ENCODE measurements around the gene LETM1. TPM values are rescaled to one million over a fixed set of nuclear protein-coding genes. Genes with fewer than 3 reads are reported as not detected.

The LETM1 gene
- total and polyA plus RNA-seq, 2 of the 13 experiments (the other 11 are each of a cell fraction or from before 2014, with no cell fraction given), result 9.7 to 41.6 TPM

DNA sequence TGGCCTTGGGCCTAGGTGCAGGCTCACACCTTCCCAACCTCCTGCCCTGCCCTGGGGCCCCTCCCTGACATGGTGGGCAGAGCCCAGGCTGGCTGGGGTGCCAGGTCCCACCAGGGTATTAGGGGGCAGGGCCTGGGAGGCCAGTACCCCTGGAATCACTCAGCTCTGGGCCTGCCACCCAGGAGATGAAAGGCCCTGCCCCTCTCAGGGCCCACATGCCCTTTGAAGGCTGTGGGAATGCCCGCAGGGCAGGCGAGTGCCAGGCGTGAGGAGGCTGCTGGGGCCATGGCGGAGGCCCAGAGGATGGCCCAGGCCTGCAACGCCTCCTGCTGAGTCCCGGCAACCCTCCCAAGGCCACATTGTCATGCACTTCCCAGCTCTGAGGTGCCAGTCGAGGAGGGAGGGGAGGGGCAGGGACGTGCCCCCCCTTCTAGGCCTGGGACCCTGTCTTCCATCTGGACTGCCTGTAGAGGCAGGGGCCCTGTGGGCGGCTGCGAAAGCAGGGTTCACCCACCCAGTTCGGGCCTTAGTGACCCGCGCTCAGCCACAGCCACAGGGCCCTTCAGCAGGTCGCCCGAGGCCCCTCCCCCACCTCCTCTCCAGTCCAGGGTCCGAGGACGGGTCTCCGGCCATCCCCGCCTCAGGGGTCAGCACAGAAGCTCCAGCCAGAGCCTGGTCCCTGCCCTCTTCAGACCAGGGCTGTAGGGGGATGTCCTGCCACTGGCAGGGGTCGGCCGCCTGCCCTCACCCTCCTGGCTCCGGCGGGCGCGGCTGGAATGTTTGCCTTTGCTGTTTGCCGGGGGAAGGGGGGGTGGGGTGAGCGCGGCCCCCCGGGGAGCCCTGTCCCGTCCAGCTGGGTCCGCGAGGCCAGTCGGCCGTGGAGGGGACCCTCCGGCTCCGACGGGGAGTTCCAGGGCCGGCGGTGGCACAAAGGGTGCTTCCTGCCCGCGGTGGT, 89.6 kb downstream of the LETM1 start (continued):
- TF ChIP-seq NFAT5 (CRISPR knock-in tag; IDR thresholded peaks at IDR 0.05), result no peak
- TF ChIP-seq ZNF710 (CRISPR knock-in tag; IDR thresholded peaks at IDR 0.05; ENCODE audit: borderline replicate concordance), result peak; percentile 24; the same call in 1 of the 2 replicates
- TF ChIP-seq, protein P1, sequence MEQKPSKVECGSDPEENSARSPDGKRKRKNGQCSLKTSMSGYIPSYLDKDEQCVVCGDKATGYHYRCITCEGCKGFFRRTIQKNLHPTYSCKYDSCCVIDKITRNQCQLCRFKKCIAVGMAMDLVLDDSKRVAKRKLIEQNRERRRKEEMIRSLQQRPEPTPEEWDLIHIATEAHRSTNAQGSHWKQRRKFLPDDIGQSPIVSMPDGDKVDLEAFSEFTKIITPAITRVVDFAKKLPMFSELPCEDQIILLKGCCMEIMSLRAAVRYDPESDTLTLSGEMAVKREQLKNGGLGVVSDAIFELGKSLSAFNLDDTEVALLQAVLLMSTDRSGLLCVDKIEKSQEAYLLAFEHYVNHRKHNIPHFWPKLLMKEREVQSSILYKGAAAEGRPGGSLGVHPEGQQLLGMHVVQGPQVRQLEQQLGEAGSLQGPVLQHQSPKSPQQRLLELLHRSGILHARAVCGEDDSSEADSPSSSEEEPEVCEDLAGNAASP (CRISPR knock-in tag; IDR thresholded peaks at IDR 0.05; ENCODE audit: borderline replicate concordance), result peak; percentile 52
- TF ChIP-seq HNRNPLL (IDR thresholded peaks at IDR 0.05; ENCODE audit: low read depth, low read length, poor library complexity, severe bottlenecking), result peak; percentile 33
- TF ChIP-seq ETV6 (CRISPR knock-in tag; conservative IDR thresholded peaks at IDR 0.05), result no peak
- no peak for TF ChIP-seq RFX1 (IDR thresholded peaks at IDR 0.05)
- no peak for TF ChIP-seq U2AF2 (IDR thresholded peaks at IDR 0.05; ENCODE audit: low read depth, low read length)
- TF ChIP-seq, protein P2, sequence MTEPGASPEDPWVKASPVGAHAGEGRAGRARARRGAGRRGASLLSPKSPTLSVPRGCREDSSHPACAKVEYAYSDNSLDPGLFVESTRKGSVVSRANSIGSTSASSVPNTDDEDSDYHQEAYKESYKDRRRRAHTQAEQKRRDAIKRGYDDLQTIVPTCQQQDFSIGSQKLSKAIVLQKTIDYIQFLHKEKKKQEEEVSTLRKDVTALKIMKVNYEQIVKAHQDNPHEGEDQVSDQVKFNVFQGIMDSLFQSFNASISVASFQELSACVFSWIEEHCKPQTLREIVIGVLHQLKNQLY (CRISPR knock-in tag; IDR thresholded peaks at IDR 0.05), result no peak
- TF ChIP-seq ARID3A (IDR thresholded peaks at IDR 0.05; ENCODE audit: low read depth, low read length), result no peak
- TF ChIP-seq GFI1 (CRISPR knock-in tag; IDR thresholded peaks at IDR 0.05; ENCODE audit: borderline replicate concordance), result peak; percentile 60; the same call in 1 of the 2 replicates
- no peak for TF ChIP-seq ATAD3A (CRISPR knock-in tag; IDR thresholded peaks at IDR 0.05)
- 0 out of 2 replicates have a peak, but pooled peaks have one; percentile 14 for TF ChIP-seq ZNF44 (CRISPR knock-in tag; IDR thresholded peaks at IDR 0.05)
- no peak for TF ChIP-seq MZF1 (CRISPR knock-in tag; IDR thresholded peaks at IDR 0.05; ENCODE audit: borderline replicate concordance)
- TF ChIP-seq SNAI1 (CRISPR knock-in tag; IDR thresholded peaks at IDR 0.05; ENCODE audit: borderline replicate concordance), result no peak
